Activated T-cell treated with anti-CD3 and anti-CD28 coated beads, Interleukin-2, amount 50 U/mL, for 24 hours (primary cell): ENCODE data around the gene TSPAN6.
A peak's percentile ranks its signal among the peaks of the same experiment; 100 is the strongest.

Experiments
- DNase-seq: peaks from one replicate; pipeline ENCODE4 v3.0.0-alpha.2; 2020
- H3K27ac Mint-ChIP-seq: 2 replicates; pipeline ENCODE4 v1.8.0; 2020; ENCODE audit warnings: mild to moderate bottlenecking, mixed read lengths
- H3K27me3 Mint-ChIP-seq: 2 replicates; pipeline ENCODE4 v1.8.0; 2020; ENCODE audit warnings: mixed read lengths
- H3K36me3 Mint-ChIP-seq: 2 replicates; pipeline ENCODE4 v1.8.0; 2020; ENCODE audit warnings: low read depth, mixed read lengths
- H3K4me1 Mint-ChIP-seq: 2 replicates; pipeline ENCODE4 v1.8.0; 2020; ENCODE audit warnings: low read depth, mixed read lengths
- H3K4me3 Mint-ChIP-seq: 2 replicates; pipeline ENCODE4 v1.8.0; 2020; ENCODE audit warnings: mild to moderate bottlenecking, moderate library complexity, mixed read lengths
- H3K9me3 Mint-ChIP-seq: 2 replicates; pipeline ENCODE4 v1.8.0; 2020; ENCODE audit warnings: mixed read lengths

The TSPAN6 gene

DNA sequence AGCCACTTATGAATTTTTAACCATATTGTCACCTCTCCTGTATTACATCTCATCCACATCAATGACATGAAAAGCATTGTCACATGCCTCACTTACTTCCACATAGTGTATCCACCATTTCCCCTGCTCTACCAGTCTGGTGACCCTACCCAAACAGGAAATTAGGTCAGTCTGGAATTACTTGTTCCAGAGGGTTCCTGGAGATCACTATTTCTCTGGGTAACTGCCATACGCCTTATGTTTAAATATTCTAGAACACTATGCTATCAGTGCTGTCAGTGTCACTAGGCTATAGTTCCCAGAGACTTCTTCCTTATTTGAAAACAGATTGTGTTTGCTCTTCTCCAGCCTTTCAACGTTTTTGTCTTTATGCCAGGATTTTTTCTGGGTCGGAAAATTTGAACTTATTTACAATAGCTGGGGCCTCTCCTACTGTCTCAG, 22.4 kb upstream of the TSPAN6 start:
- Mint-ChIP-seq H3K4me1 (no peaks in the 10 kb centered on the region), H3K27ac (no peak overlapping the region), H3K9me3 (no peaks in the 10 kb centered on the region)

DNA sequence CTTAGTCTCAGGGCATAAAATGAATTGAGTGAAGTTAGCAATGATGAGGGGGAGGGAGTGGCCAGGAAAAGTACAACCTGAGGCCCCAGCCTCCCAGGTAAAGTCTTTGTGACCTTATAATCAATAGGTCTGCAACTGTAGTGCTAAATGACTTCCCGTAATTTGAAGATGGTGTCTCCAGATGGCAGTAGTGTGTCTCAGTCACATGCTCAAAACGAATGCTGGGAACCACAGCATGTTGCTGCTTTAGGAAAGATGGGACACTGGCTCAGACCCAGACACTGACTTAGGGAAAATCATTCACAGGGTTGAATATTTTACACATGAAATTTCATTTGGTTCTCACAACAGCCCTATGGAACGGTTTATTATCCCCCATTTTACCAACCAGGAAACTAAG, 17.7 kb upstream of the TSPAN6 start:
- H3K9me3 Mint-ChIP-seq: no peaks in the 10 kb centered on the region
- DNase-seq: no peak
- no peak overlapping the region for H3K4me3 Mint-ChIP-seq
- no peak overlapping the region for H3K27ac Mint-ChIP-seq
- H3K4me1 Mint-ChIP-seq: no peaks in the 10 kb centered on the region
- peaks cover 32% of the 10 kb centered on the region for H3K27me3 Mint-ChIP-seq
- no peaks in the 10 kb centered on the region for H3K36me3 Mint-ChIP-seq

More for the DNA sequence above, 22.4 kb upstream of the TSPAN6 start:
- Mint-ChIP-seq H3K27me3 (peaks cover 47% of the 10 kb centered on the region), H3K36me3 (no peaks in the 10 kb centered on the region), H3K4me3 (no peak overlapping the region)
- no peak for DNase-seq

DNA sequence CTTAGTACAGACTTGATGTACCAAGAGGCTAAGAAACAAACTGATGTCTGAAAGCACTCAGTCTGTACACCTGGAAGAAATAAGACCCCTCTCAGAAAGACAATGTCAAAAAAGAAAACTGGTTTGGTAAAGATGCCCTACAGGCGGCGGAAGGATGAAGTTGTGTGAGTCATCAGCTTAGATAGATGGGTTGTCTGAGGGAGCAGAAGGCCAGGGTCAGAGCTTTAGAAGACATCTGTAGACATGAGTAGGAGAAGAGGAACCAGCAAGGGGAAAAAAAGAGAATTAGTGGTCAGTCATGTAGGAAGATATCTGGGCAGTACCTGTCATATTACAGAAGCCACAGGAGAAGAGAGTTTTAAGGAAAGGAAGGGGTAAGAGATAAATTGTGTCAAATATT, 15.7 kb upstream of the TSPAN6 start:
- H3K27ac Mint-ChIP-seq: no peak overlapping the region
- peaks cover 40% of the 10 kb centered on the region for H3K27me3 Mint-ChIP-seq

DNA sequence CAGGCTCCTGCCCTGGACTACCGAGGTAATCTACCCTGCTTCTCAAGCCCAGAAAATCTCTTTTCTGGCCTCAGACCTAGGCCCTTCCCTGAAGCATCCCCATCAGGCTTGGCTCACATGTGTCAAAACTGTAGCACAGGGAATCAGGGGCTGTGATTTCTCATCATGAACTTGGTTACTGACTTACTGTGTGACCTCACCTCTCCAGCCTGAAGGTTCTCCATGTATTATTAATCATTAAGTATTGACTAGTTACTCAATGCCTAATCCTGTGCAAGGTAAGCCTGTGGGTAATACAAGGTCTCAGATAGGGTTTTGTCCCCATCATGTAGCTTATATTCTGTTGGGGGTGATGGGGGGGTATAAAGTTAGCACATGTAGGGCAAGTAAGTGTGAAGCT, 14.2 kb upstream of the TSPAN6 start:
- H3K4me3 Mint-ChIP-seq: no peak overlapping the region
- no peaks in the 10 kb centered on the region for H3K36me3 Mint-ChIP-seq
- H3K9me3 Mint-ChIP-seq: no peaks in the 10 kb centered on the region
- no peaks in the 10 kb centered on the region for H3K4me1 Mint-ChIP-seq
- no peak overlapping the region for H3K27ac Mint-ChIP-seq
- H3K27me3 Mint-ChIP-seq: peaks cover 36% of the 10 kb centered on the region
- no peak for DNase-seq

More for the DNA sequence above, 15.7 kb upstream of the TSPAN6 start:
- no peak for DNase-seq
- Mint-ChIP-seq H3K36me3 (no peaks in the 10 kb centered on the region), H3K4me3 (no peak overlapping the region), H3K9me3 (no peaks in the 10 kb centered on the region), H3K4me1 (no peaks in the 10 kb centered on the region)

DNA sequence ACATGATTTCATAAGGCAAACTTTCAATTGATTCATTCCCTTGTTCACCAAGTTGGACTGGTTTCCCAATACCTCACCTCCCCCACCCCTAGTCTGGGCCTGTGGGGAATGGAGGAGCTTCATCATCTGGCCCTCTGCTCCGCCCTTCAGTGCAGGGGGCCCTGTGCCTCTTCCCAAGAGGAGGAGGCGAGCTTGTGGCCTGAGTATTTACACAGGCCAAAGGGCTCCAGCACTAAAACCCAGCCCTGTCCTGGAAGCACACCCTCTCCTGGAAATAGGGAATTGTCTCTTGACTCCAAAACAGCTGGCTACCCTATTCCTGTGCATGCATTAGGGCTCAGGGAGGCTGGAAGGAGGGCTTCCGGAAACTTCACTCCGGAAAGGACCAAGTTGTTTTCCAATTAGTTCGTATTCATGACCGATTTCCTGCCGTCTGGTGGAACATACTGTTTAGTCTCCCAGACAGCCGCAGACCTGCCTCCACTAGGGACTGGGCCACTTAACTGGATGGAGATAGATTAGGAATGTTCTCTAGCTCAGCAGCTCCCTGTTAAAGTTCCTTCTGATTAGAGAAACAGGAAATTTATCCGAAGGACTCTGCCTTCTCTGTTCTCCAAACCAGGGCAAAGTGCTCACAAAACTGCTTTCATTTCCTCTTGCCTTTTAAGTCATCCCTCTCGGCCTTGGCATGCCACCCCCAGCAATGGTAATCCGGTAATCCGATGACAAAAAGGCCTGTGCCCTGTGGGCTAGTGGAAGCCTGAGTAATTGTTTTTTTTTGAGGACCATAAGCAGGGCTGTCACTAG, 13.1 kb upstream of the TSPAN6 start:
- H3K27me3 Mint-ChIP-seq: peaks cover 42% of the 10 kb centered on the region
- H3K4me3 Mint-ChIP-seq: no peak overlapping the region
- H3K4me1 Mint-ChIP-seq: no peaks in the 10 kb centered on the region
- no peak overlapping the region for H3K27ac Mint-ChIP-seq
- no peaks in the 10 kb centered on the region for H3K36me3 Mint-ChIP-seq
- no peak for DNase-seq
- H3K9me3 Mint-ChIP-seq: no peaks in the 10 kb centered on the region

DNA sequence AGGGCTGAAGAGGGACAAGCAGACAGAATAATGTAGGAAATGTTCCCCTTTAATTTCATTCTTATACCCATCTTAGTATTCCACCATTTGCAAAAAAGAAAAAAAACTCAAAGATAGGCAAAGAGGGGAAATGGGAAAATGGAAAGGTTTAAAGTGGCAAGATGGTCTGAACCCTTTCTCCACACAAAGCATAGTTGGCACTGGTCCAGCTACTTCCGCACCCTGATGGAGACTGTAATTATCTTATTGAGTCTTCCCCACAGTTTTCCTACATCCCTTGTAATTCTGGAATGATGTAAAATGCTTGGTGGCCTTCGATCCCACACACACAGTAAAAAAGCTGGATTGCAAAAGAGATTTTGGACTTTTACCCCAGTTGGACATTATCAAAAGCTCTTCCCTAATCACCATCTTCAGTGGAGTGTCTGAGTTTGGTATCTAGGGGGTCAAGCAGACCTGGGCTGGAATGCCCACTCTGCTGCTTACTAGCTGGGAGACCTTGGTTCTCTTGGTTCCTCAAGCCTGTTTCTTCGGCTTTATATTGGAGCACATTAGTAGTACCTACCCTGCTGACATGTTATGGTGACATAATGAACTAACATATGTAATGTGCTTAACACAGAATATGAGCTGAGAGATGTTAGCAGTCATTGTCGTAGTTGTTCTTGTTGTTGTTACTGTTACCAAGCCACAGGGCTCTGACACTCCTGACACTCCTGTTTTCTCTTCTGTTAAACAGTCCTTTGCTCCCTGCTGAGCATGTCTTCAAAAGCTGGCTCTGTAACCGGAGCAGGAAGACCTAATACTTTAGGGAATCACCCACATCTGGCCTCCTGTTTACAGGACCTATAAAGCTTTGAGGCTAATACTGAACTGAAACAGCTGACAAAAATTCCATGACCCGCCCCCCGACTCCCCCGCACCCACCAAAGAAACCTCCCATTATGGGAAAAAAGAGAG, 12.1 kb upstream of the TSPAN6 start:
- H3K36me3 Mint-ChIP-seq: no peaks in the 10 kb centered on the region
- no peak overlapping the region for H3K4me3 Mint-ChIP-seq
- H3K9me3 Mint-ChIP-seq: no peaks in the 10 kb centered on the region
- peaks cover 46% of the 10 kb centered on the region for H3K27me3 Mint-ChIP-seq
- no peaks in the 10 kb centered on the region for H3K4me1 Mint-ChIP-seq
- H3K27ac Mint-ChIP-seq: no peak overlapping the region
- no peak for DNase-seq

DNA sequence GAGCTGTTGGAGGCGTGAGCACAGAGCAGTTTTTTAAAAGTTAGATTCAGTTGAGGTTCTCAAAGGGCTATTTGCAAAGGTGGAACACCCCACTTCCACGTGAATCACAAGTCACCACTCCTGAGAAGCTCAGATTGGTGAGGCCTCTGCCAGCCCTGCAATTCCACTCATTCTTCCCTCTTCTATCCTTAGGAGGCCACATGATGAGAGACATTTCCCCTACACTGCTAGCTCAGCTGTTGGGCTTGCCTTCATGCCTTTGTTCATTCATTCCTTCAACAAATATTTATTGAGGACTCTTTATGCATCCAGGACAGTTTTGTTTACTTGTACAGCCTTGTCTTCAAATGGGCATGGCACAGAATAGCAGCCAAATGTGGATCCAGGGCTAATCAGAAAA, 11.1 kb upstream of the TSPAN6 start:
- H3K27me3 Mint-ChIP-seq: peaks cover 48% of the 10 kb centered on the region
- H3K4me3 Mint-ChIP-seq: no peak overlapping the region
- H3K9me3 Mint-ChIP-seq: no peaks in the 10 kb centered on the region
- no peak overlapping the region for H3K27ac Mint-ChIP-seq
- DNase-seq: no peak
- H3K36me3 Mint-ChIP-seq: no peaks in the 10 kb centered on the region
- no peaks in the 10 kb centered on the region for H3K4me1 Mint-ChIP-seq

DNA sequence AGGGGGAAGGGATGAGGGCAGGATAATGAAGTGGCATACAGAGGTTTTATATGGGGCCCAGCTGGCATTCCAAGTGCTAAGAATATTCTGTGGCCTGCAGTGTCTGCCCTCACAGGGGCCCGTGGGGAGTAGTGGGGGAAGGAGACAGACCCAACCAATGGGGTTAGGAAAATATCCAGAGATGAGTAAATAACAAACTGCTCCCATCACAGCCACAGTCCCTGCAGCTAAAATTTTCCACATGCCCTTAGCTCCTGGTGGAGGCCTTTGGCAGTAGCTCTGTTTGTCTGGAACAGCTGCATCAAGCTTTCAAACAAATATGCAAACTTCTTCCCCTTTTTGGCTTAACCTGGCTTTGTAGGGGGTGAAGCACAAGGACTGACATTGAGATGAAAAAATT, 10.5 kb upstream of the TSPAN6 start:
- H3K4me1 Mint-ChIP-seq: no peaks in the 10 kb centered on the region
- no peaks in the 10 kb centered on the region for H3K36me3 Mint-ChIP-seq
- H3K27ac Mint-ChIP-seq: no peak overlapping the region
- no peak for DNase-seq
- H3K4me3 Mint-ChIP-seq: no peak overlapping the region
- H3K27me3 Mint-ChIP-seq: peaks cover 54% of the 10 kb centered on the region
- H3K9me3 Mint-ChIP-seq: no peaks in the 10 kb centered on the region

DNA sequence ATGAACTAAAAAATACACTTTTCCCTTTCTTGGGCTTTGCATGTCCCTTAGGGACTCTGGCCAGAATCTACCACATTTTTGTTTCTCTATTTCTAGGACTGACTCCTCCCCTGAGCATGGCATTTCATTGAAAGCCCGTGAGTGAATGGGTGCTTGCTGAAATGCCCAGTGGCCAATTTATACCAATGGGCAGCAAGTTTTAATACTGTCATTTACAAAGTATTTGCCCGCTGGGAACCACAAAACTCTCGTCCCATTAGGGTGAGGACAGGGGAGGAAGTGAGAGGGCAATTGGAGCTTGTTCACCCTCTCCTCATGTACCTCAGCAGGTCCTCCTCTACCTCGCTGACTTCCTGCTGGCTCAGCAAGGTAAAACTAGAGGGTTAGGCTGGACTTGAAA, 8.5 kb upstream of the TSPAN6 start:
- DNase-seq: no peak
- H3K27me3 Mint-ChIP-seq: peaks cover 65% of the 10 kb centered on the region
- no peak overlapping the region for H3K4me3 Mint-ChIP-seq
- H3K27ac Mint-ChIP-seq: no peak overlapping the region
- H3K4me1 Mint-ChIP-seq: no peaks in the 10 kb centered on the region
- H3K36me3 Mint-ChIP-seq: no peaks in the 10 kb centered on the region
- H3K9me3 Mint-ChIP-seq: no peaks in the 10 kb centered on the region

DNA sequence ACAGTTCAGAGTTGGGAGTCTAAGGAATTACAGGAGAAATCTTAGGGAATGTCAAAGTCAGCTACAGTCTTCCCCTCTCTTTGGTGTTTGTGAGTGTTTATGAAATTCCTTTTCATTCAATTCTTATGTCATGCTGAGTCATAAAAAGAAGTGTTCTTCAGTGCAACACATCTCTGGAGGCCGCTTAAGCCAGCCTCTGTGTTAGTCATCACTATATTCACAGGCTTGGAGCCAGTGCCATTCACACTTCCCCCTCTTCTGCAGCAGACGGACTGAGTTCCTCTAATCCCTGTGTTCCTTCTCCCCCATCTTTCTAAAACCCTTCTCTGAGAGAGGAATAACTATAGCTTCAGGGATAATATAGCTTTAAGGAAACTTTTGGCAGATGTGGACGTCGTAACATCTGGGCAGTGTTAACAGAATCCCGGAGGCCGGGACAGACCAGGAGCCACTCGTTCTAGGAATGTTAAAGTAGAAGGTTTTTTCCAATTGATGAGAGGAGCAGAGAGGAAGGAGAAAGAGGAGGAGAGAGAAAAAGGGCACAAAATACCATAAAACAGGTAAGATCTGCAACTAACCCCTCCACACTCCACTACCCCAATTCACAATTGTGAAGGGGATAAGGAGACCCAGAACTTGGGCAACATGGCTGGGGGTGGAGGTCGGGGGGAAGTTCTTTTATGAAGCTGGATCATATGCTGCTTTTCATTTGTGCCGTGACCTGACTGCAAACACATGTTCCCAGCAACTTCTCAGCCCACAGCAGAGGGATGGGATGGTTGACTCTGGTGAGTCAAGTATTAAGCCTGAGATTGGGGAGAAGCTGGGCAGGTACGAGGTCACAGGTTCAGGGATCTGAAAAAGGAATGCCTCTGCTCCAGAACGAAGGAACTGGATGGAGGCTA, 7.6 kb upstream of the TSPAN6 start, which contains the start of gene SRPX2:
SRPX2 (plus strand) TSS at position 244 of the 905 bp plus-strand sequence. CDS start 2,124 bp downstream, outside the sequence.
- Mint-ChIP-seq H3K4me1 (no peaks in the 10 kb centered on the region), H3K9me3 (no peaks in the 10 kb centered on the region), H3K4me3 (no peak within 1 kb of the TSS), H3K27me3 (peaks cover 72% of the 10 kb centered on the region), H3K36me3 (no peaks in the 10 kb centered on the region), H3K27ac (no peak within 1 kb of the TSS)
- no peak for DNase-seq

DNA sequence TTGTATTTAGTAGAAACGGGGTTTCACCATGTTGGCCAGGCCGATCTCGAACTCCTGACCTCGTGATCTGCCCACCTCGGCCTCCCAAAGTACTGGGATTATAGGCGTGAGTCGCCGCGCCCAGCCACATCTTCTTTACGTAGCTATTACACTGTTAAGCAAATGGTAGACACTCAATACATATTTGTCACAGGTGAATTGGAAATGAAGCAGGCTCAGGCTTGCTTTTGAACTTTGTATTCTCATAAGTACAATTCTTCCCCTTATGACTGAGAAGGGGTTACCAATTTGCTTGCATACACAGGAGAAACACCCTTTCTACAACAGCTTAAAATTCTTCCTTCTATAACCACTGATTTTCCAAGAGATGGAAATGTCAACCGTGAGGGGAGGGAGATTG, 6.6 kb upstream of the TSPAN6 start:
- Mint-ChIP-seq H3K4me1 (no peaks in the 10 kb centered on the region), H3K36me3 (no peaks in the 10 kb centered on the region), H3K27me3 (peaks cover 73% of the 10 kb centered on the region), H3K27ac (no peak overlapping the region), H3K9me3 (no peaks in the 10 kb centered on the region), H3K4me3 (no peak overlapping the region)
- no peak for DNase-seq

DNA sequence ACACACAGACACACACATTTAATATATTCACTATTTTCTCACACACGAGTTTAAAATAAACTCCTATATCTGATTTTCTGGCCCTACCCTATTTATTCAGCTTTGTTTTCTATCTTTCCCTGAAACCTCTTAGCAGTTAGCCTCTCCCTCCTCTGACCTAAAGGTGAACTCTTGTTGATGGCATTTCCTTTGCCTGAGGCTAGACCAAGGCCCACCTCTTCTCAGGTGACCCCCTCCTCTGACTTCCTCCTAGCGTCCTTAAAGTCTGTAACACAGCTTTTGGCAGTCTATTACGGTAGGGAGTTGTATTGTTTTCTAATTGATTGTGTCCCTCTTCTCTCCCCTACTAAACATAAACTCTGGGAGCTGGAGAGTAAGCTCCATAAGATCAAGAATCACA, 5.7 kb upstream of the TSPAN6 start:
- H3K27me3 Mint-ChIP-seq: peaks cover 73% of the 10 kb centered on the region
- no peak overlapping the region for H3K27ac Mint-ChIP-seq
- DNase-seq: no peak
- no peaks in the 10 kb centered on the region for H3K9me3 Mint-ChIP-seq
- no peaks in the 10 kb centered on the region for H3K36me3 Mint-ChIP-seq
- no peak overlapping the region for H3K4me3 Mint-ChIP-seq
- no peaks in the 10 kb centered on the region for H3K4me1 Mint-ChIP-seq

DNA sequence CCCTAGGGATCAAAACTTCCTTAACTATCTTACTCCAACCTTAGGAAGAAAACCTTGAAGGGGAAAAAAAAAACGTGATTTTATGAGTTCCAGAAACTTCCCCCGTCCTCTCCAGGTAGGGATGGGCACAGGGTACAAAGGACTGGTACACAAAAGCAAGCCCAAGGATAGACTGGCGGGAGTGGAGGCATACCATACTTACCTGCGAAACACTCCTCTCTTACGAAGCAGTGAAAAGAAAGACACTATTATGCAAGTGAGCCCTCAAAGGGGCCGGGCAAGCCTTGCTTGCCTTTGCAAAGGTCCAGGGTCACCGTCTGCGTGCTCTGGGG, 651 bp downstream of the TSPAN6 start:
- DNase-seq: no peak
- Mint-ChIP-seq H3K36me3 (no peaks in the 10 kb centered on the region), H3K27ac (no peak overlapping the region), H3K9me3 (no peaks in the 10 kb centered on the region), H3K4me1 (peaks cover 6% of the 10 kb centered on the region), H3K4me3 (peak overlapping the region; percentile 83), H3K27me3 (peaks cover 61% of the 10 kb centered on the region)

DNA sequence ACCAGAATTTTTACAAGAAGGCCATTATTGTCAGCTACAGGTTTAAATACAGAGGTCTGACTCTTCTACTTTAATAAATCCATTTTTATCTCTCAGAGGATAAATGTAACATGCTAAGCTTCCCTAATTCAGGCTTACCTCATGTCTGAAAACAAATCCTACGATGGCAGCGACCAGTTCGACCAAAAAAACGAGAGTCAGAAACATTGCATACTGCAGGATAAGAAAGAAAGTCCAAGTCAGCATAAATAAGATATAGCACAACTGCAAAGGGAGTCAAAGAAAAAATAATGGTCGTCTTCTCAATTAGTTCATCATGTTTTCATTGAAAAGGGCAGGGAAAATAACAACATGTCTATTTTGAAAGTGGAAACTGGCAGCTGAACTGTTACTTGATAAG, 1.6 kb downstream of the TSPAN6 start:
- Mint-ChIP-seq H3K36me3 (no peaks in the 10 kb centered on the region), H3K4me3 (no peak overlapping the region), H3K9me3 (no peaks in the 10 kb centered on the region), H3K27ac (no peak overlapping the region), H3K27me3 (peaks cover 62% of the 10 kb centered on the region), H3K4me1 (peaks cover 6% of the 10 kb centered on the region)
- DNase-seq: no peak
